SK-N-SH (cell line): ENCODE results near the gene GNA15. TPM values are rescaled to one million over a fixed set of nuclear protein-coding genes. Genes with fewer than 3 reads are reported as not detected.

Source experiments
- CTCF ChIA-PET: fragments of 300-600, 350-600 bp; formaldehyde crosslinking; extraction: SDS; loops from one replicate; lab custom pipeline; 2021; lab: Yijun Ruan, JAX
- POLR2A ChIA-PET: fragments of 350-600 bp; sonication (Branson Sonifier 250); formaldehyde crosslinking; extraction: SDS; loops from one replicate; lab custom pipeline; 2020; ENCODE audit warnings: antibody characterized with exemption, inconsistent platforms; lab: Yijun Ruan, JAX
- DNase-seq: peaks from one replicate; pipeline ENCODE4 v3.0.0; 2012
- H2AFZ ChIP-seq: fragments of 200-600 bp; sonication (generic); 2 replicates; pipeline ENCODE4 v1.8.1; 2016; ENCODE audit warnings: antibody characterized with exemption, mild to moderate bottlenecking, low read depth
- H3F3A ChIP-seq: fragments of 200-600 bp; sonication (generic); replicated peaks from 2 replicates; pipeline ENCODE3; 2016; ENCODE audit warnings: antibody characterized with exemption, mild to moderate bottlenecking; ENCODE audit not compliant: insufficient read depth
- H3K27ac ChIP-seq, 2 experiments: fragments of 200-500 bp in 1 of 2; fragments of 200-600 bp in 1 of 2; sonication (Bioruptor generic) in 1 of 2; sonication (generic), shearing (Covaris generic) in 1 of 2; 2 replicates each; pipeline versions ENCODE4 v1.5.1 to v1.6.1; 2014 to 2016; ENCODE audit warnings: low read depth in 2 of 2, inconsistent platforms in 1 of 2, low read length in 1 of 2, mild to moderate bottlenecking in 1 of 2, mixed read lengths in 1 of 2
- H3K27me3 ChIP-seq: fragments of 200-600 bp; sonication (generic), shearing (Covaris generic); 2 replicates; pipeline ENCODE4 v1.6.1; 2016; ENCODE audit warnings: mixed run types; ENCODE audit not compliant: insufficient read depth
- H3K36me3 ChIP-seq, 2 experiments: fragments of 200-500 bp in 1 of 2; fragments of 200-600 bp in 1 of 2; sonication (Bioruptor generic) in 1 of 2; sonication (generic) in 1 of 2; replicated peaks in 1 of 2; 2 replicates each; pipeline versions ENCODE3 to v1.5.1; 2014 to 2016; ENCODE audit warnings: low read length in 1 of 2, mild to moderate bottlenecking in 1 of 2; ENCODE audit not compliant: insufficient read depth in 2 of 2, control insufficient read depth in 1 of 2
- H3K4me1 ChIP-seq, 2 experiments: fragments of 200-500 bp in 1 of 2; fragments of 200-600 bp in 1 of 2; sonication (Bioruptor generic) in 1 of 2; sonication (generic), shearing (Covaris generic) in 1 of 2; 2 replicates each; pipeline versions ENCODE4 v1.5.1 to v1.6.1; 2014 to 2016; ENCODE audit warnings: low read depth in 1 of 2, low read length in 1 of 2, mixed run types in 1 of 2; ENCODE audit not compliant: insufficient read depth in 2 of 2, control insufficient read depth in 1 of 2
- H3K4me2 ChIP-seq: fragments of 200-600 bp; sonication (generic), shearing (Covaris generic); 2 replicates; pipeline ENCODE4 v1.6.1; 2017; ENCODE audit warnings: mixed run types
- H3K4me3 ChIP-seq, 2 experiments: fragments of 200-500 bp in 1 of 2; fragments of 200-600 bp in 1 of 2; sonication (Bioruptor generic) in 1 of 2; sonication (generic), shearing (Covaris generic) in 1 of 2; 2 replicates each; pipeline versions ENCODE4 v1.5.1 to v1.8.1; 2014 to 2016; ENCODE audit warnings: low read depth in 2 of 2, inconsistent platforms in 1 of 2, low read length in 1 of 2, mild to moderate bottlenecking in 1 of 2, mixed read lengths in 1 of 2, moderate library complexity in 1 of 2
- H3K79me2 ChIP-seq: fragments of 200-600 bp; sonication (generic); 2 replicates; pipeline ENCODE4 v1.8.1; 2017; ENCODE audit warnings: mild to moderate bottlenecking; ENCODE audit not compliant: insufficient read depth
- H3K9ac ChIP-seq: fragments of 200-600 bp; sonication (generic); 2 replicates; pipeline ENCODE4 v1.6.1; 2017; ENCODE audit warnings: mixed run types
- H3K9me2 ChIP-seq: fragments of 200-600 bp; sonication (generic); 2 replicates; pipeline ENCODE4 v1.6.1; 2017; ENCODE audit warnings: mixed run types
- H3K9me3 ChIP-seq: fragments of 200-600 bp; sonication (generic); 2 replicates; pipeline ENCODE4 v1.6.1; 2017; ENCODE audit warnings: mixed run types, mild to moderate bottlenecking, moderate library complexity
- H4K20me1 ChIP-seq: fragments of 200-600 bp; sonication (generic); 2 replicates; pipeline ENCODE4 v1.6.1; 2017; ENCODE audit warnings: mild to moderate bottlenecking, mixed run types; ENCODE audit not compliant: insufficient read depth
- EP300 ChIP-seq, 2 experiments: IDR thresholded peaks; 2 replicates each; pipeline versions ENCODE4 v1.4.0 to v1.6.1; 2012; ENCODE audit warnings: borderline replicate concordance in 1 of 2, low read depth in 1 of 2, low read length in 1 of 2
- EZH2phosphoT487 ChIP-seq: fragments of 200-600 bp; sonication (generic); IDR thresholded peaks from 2 replicates; pipeline ENCODE4 v1.6.1; 2017; ENCODE audit warnings: low read depth, mixed run types, mild to moderate bottlenecking, antibody characterized with exemption, moderate library complexity, borderline replicate concordance
- FOSL2 ChIP-seq: IDR thresholded peaks from 2 replicates; pipeline ENCODE4 v1.4.0; 2012; ENCODE audit warnings: low read depth, mild to moderate bottlenecking, moderate library complexity, borderline replicate concordance
- FOXM1 ChIP-seq: IDR thresholded peaks from 2 replicates; pipeline ENCODE4 v1.4.0; 2012; ENCODE audit warnings: low read depth, mild to moderate bottlenecking
- JUND ChIP-seq: IDR thresholded peaks from 2 replicates; pipeline ENCODE4 v1.4.0; 2012
- MEF2A ChIP-seq: IDR thresholded peaks from 2 replicates; pipeline ENCODE4 v1.4.0; 2012; ENCODE audit warnings: low read depth, borderline replicate concordance
- MXI1 ChIP-seq: IDR thresholded peaks from 2 replicates; pipeline ENCODE4 v1.6.1; 2012; ENCODE audit warnings: mild to moderate bottlenecking, low read depth, low read length, improper control_type of control experiment
- NFIC ChIP-seq: IDR thresholded peaks from 2 replicates; pipeline ENCODE4 v1.4.0; 2012; ENCODE audit warnings: borderline replicate concordance
- NRF1 ChIP-seq: IDR thresholded peaks from 2 replicates; pipeline ENCODE4 v1.6.1; 2012; ENCODE audit warnings: low read depth, mild to moderate bottlenecking, low read length
- POLR2AphosphoS5 ChIP-seq: IDR thresholded peaks from 2 replicates; pipeline ENCODE4 v1.6.1; 2012; ENCODE audit warnings: low read depth, low read length
- RAD21 ChIP-seq: IDR thresholded peaks from 2 replicates; pipeline ENCODE4 v1.6.1; 2012; ENCODE audit warnings: mild to moderate bottlenecking, low read length
- RCOR1 ChIP-seq: fragments of 150-350 bp; IDR thresholded peaks from 2 replicates; pipeline ENCODE4 v1.6.1; 2017; ENCODE audit warnings: antibody characterized with exemption, low read length
- RXRA ChIP-seq: IDR thresholded peaks from 2 replicates; pipeline ENCODE4 v1.4.0; 2012; ENCODE audit warnings: low read depth, mild to moderate bottlenecking, borderline replicate concordance
- SMC3 ChIP-seq: IDR thresholded peaks from 2 replicates; pipeline ENCODE4 v1.6.1; 2012; ENCODE audit warnings: low read depth, low read length, improper control_type of control experiment
- WGBS: methylation state at CpG from one replicate; pipeline ENCODE4 v1.1.6; 2017; ENCODE audit warnings: low lambda C conversion rate; 5-methylcytosine and 5-hydroxymethylcytosine counted together
- polyA plus RNA-seq, 3 experiments: library from polyadenylated mRNA; depleted of rRNA; stranded (reverse); fragments of >200 nt; gene quantifications; 2 replicates each; pipeline ENCODE4 v1.2.3, GENCODE V29; 2012
- TF ChIP-seq, protein P1 (sequence below): IDR thresholded peaks from 2 replicates; pipeline ENCODE4; 2012
- TF ChIP-seq, protein P2 (sequence below): IDR thresholded peaks from 2 replicates; pipeline ENCODE4 v1.4.0; 2012; ENCODE audit warnings: low read depth, borderline replicate concordance
- TF ChIP-seq, protein P3 (sequence below): IDR thresholded peaks from 2 replicates; pipeline ENCODE4 v1.6.1; 2012; ENCODE audit warnings: mild to moderate bottlenecking, low read depth, low read length, moderate library complexity
- TF ChIP-seq, protein P4 (sequence below): fragments of 150-350 bp; IDR thresholded peaks from 2 replicates; pipeline ENCODE4 v1.6.1; 2016; ENCODE audit warnings: mild to moderate bottlenecking, low read depth, low read length
- TF ChIP-seq, protein P5 (sequence below): fragments of 200-600 bp; sonication (generic); IDR thresholded peaks from 2 replicates; pipeline ENCODE4 v1.6.1; 2017; ENCODE audit warnings: antibody characterized with exemption, mild to moderate bottlenecking, moderate library complexity

GNA15 gene
- polyA plus RNA-seq, 1 of the 3 experiments (the other 2 are of a cell fraction): 0.05 TPM

DNA sequence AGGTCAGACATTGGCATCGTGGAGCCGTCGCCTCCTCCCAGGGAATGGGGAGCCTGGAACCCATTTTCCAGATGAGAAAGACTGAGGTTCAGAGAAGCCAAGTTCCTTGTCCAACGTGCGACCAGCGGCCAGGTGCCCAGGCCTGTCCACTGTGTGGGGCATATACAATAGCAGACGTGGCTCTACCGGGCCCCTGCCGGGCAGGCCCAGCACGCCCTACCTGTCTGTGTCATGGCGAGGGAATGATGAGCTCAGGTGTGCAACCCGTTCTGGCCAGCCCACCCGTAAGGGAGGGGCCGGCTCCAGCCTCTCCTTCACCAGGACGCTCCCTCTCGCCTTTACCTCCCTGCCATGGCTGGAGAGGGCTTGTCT is 837 bp downstream of the GNA15 start (continued):
- TF ChIP-seq POLR2AphosphoS5 (no peak), RAD21 (no peak), FOXM1 (no peak), NFIC (no peak), SMC3 (no peak), FOSL2 (no peak), MEF2A (no peak)
- TF ChIP-seq, protein P1, sequence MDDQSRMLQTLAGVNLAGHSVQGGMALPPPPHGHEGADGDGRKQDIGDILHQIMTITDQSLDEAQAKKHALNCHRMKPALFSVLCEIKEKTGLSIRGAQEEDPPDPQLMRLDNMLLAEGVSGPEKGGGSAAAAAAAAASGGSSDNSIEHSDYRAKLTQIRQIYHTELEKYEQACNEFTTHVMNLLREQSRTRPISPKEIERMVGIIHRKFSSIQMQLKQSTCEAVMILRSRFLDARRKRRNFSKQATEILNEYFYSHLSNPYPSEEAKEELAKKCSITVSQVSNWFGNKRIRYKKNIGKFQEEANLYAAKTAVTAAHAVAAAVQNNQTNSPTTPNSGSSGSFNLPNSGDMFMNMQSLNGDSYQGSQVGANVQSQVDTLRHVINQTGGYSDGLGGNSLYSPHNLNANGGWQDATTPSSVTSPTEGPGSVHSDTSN: no peak

DNA sequence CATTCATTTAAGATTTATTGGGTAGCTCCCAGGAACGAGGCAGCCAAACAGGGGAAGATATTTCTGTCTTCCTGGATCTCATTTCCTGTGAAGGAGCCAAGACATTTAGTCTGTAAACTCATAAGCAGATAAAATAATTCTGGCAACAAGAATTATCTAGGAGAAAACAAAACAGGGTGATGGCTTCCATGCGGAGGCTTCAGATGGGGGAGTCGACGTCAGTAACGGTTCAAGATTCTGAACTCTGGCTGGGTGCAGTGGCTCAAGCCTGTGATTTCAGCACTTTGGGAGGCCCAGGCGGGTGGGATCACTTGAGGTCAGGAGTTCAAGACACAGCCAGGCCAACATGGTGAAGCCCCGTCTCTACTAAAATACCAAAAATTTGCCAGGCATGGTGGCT is 1.3 kb downstream of the GNA15 start:
- Histone ChIP-seq H4K20me1 (no peaks in the 10 kb centered on the region), H3K27ac (no peak overlapping the region; a peak in 1 of 4 replicates), H3F3A (peaks cover 25% of the 10 kb centered on the region), H3K9ac (no peak overlapping the region), H3K36me3 (no peaks in the 10 kb centered on the region), H3K4me3 (no peak overlapping the region), H3K4me1 (peaks cover 2 to 7% of the 10 kb centered on the region in 2 experiments; a peak in 2 of 4 replicates), H3K9me2 (no peaks in the 10 kb centered on the region), H2AFZ (no peak overlapping the region), H3K9me3 (no peaks in the 10 kb centered on the region), H3K4me2 (no peak overlapping the region), H3K79me2 (no peaks in the 10 kb centered on the region), H3K27me3 (no peaks in the 10 kb centered on the region)
- TF ChIP-seq FOSL2 (no peak), RAD21 (no peak), EP300 (IDR thresholded peaks at IDR 0.05; ENCODE audit: borderline replicate concordance in 1 of 2, low read depth in 1 of 2, low read length in 1 of 2) (no peak), RCOR1 (no peak), MXI1 (no peak), NFIC (no peak), SMC3 (no peak), JUND (no peak), RXRA (no peak), NRF1 (no peak), EZH2phosphoT487 (no peak), POLR2AphosphoS5 (no peak)
- TF ChIP-seq, protein P2, sequence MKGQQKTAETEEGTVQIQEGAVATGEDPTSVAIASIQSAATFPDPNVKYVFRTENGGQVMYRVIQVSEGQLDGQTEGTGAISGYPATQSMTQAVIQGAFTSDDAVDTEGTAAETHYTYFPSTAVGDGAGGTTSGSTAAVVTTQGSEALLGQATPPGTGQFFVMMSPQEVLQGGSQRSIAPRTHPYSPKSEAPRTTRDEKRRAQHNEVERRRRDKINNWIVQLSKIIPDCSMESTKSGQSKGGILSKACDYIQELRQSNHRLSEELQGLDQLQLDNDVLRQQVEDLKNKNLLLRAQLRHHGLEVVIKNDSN: no peak
- TF ChIP-seq, protein P3, sequence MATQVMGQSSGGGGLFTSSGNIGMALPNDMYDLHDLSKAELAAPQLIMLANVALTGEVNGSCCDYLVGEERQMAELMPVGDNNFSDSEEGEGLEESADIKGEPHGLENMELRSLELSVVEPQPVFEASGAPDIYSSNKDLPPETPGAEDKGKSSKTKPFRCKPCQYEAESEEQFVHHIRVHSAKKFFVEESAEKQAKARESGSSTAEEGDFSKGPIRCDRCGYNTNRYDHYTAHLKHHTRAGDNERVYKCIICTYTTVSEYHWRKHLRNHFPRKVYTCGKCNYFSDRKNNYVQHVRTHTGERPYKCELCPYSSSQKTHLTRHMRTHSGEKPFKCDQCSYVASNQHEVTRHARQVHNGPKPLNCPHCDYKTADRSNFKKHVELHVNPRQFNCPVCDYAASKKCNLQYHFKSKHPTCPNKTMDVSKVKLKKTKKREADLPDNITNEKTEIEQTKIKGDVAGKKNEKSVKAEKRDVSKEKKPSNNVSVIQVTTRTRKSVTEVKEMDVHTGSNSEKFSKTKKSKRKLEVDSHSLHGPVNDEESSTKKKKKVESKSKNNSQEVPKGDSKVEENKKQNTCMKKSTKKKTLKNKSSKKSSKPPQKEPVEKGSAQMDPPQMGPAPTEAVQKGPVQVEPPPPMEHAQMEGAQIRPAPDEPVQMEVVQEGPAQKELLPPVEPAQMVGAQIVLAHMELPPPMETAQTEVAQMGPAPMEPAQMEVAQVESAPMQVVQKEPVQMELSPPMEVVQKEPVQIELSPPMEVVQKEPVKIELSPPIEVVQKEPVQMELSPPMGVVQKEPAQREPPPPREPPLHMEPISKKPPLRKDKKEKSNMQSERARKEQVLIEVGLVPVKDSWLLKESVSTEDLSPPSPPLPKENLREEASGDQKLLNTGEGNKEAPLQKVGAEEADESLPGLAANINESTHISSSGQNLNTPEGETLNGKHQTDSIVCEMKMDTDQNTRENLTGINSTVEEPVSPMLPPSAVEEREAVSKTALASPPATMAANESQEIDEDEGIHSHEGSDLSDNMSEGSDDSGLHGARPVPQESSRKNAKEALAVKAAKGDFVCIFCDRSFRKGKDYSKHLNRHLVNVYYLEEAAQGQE: no peak
- TF ChIP-seq, protein P4, sequence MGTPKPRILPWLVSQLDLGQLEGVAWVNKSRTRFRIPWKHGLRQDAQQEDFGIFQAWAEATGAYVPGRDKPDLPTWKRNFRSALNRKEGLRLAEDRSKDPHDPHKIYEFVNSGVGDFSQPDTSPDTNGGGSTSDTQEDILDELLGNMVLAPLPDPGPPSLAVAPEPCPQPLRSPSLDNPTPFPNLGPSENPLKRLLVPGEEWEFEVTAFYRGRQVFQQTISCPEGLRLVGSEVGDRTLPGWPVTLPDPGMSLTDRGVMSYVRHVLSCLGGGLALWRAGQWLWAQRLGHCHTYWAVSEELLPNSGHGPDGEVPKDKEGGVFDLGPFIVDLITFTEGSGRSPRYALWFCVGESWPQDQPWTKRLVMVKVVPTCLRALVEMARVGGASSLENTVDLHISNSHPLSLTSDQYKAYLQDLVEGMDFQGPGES: no peak
- TF ChIP-seq, protein P5, sequence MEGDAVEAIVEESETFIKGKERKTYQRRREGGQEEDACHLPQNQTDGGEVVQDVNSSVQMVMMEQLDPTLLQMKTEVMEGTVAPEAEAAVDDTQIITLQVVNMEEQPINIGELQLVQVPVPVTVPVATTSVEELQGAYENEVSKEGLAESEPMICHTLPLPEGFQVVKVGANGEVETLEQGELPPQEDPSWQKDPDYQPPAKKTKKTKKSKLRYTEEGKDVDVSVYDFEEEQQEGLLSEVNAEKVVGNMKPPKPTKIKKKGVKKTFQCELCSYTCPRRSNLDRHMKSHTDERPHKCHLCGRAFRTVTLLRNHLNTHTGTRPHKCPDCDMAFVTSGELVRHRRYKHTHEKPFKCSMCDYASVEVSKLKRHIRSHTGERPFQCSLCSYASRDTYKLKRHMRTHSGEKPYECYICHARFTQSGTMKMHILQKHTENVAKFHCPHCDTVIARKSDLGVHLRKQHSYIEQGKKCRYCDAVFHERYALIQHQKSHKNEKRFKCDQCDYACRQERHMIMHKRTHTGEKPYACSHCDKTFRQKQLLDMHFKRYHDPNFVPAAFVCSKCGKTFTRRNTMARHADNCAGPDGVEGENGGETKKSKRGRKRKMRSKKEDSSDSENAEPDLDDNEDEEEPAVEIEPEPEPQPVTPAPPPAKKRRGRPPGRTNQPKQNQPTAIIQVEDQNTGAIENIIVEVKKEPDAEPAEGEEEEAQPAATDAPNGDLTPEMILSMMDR: no peak
- WGBS: 80% methylated on average over 7 of the region's 7 CpGs
- no peak for DNase-seq
- ChIA-PET POLR2A (no interaction called here), CTCF (interaction anchor here (1.0 to 1.7 kb wide), 2 partner anchors 175 to 186 kb away, joined by 6 read pairs; no protein-coding TSS in a partner anchor)
